Stimulated activated CD4-positive, alpha-beta T cell treated with anti-CD3 and anti-CD28 coated beads, TNF-alpha, amount 100 ng/mL, for 24 hours (primary cell): ENCODE data around the gene SSU72.
A peak's percentile ranks its signal among the peaks of the same experiment; 100 is the strongest.
"Not testable (repeated sequence)": the region's sequence is repeated elsewhere in the genome, so short reads cannot be mapped to it uniquely, and the experiment has no call there.

ENCODE experiments used
- DNase-seq, 3 experiments: peaks; one replicate each; pipeline ENCODE4 v3.0.0-alpha.2; 2020; ENCODE audit warnings: low read depth in 3 of 3

Gene SSU72

DNA sequence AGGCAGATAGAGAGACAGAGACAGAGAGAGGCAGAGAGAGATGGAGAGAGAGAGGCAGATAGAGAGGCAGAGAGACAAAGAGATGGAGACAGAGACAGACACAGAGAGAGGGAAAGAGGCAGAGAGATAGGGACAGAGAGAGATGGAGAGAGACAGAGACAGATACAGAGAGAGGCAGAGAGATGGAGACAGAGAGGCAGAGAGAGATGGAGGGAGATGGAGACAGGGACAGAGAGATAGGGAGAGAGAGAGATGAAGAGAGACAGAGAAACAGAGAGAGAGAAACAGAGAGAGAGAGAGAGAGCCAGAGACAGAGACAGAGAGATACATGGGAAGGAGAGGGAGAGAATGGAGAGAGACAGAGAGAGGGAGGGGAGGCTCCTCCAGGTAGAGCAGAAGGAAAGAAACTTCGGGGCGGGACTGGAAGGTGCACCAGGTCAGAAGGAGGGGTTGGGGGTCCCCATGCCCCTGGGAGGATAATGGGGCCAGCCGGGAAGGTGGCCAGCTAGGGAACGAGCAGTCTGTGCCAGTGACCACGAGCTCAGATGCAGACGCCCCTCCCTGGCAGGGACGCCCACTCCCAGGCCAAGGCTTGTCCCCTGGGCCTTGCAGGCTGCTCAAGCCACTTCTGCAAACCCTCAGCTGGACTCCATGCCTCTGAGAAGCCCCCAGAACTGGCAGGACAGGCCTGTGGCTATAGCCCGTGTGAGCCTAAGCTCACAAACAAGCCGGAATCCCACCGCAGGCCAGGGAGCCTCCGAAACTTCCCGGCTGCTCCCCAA is 22.0 kb upstream of the SSU72 start:
- no peak for DNase-seq

DNA sequence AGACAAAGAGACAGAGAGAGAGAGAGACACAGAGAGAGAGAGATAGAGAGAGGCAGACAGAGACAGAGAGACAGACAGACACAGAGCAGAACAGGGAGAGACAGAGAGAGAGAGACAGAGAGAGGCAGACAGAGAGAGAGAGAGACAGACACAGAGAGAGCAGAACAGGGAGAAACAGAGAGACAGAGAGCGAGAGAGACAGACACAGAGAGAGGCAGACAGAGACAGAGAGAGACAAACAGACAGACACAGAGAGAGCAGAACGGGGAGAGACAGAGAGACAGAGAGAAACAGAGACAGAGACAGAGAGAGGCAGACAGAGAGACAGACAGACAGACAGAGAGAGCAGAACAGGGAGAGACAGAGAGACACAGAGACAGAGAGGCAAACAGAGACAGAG is 20.7 kb upstream of the SSU72 start:
- DNase-seq: not testable (repeated sequence)

DNA sequence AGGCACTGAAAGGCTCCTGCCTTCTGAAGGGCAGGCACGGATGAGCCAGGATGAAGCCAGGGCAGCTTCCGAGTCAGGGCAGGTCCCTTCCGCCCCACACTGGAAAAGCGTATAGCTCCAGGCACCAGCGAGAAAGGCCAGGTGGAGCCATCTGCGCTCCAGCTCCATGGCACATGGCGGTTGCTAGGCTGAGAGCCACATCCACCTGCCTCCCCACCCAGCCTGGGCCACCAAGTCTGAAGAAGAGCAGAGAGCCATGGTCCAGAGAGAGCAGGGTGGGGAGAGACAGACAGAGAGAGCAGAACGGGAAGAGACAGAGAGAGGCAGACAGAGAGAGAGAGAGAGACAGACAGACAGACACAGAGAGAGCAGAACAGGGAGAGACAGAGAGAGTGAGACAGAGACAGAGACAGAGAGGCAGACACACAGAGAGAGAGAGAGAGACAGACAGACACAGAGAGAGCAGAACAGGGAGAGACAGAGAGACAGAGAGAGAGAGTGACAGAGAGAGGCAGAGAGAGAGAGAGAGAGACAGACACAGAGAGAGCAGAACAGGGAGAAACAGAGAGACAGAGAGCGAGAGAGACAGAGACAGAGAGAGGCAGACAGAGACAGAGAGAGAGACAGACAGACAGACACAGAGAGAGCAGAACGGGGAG is 20.1 kb upstream of the SSU72 start:
- no peak for DNase-seq

DNA sequence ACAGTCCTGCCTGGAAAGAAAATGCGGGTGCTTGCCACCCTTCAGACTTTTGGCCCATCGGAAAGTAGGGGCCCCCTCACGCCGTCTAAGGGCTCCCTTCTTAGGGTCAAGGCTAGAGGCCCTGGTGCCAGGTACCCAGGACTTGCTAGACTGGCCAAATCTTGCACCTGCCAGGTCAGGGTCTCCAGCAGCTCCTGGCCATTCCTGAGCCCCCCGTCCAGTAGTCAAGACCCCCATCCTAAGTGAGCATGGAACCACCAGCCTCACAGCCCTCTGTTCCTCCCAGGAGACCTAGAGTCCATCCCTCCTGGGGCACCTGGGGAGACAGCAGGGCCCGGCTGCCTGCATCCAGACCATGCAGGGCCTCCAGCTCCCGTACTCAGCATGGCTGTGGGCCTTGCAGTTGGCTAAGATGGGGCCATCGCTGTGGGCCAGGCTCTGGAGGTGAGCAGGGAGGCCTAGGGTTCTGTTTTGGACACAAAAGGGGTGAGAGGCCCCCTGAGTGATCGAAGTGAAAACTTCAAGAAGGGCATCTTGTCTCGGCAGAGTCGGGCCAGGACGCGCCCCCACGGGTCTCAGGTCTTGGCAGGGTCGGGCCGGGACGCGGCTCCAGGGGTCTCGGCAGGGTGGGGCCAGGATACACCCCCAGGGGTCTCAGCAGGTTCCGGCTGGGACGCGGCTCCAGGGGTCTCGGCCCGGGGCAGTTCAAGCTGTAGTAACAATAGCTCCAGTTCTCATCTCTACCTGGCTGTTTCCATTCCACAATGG is 19.4 kb upstream of the SSU72 start:
- no peak for DNase-seq

DNA sequence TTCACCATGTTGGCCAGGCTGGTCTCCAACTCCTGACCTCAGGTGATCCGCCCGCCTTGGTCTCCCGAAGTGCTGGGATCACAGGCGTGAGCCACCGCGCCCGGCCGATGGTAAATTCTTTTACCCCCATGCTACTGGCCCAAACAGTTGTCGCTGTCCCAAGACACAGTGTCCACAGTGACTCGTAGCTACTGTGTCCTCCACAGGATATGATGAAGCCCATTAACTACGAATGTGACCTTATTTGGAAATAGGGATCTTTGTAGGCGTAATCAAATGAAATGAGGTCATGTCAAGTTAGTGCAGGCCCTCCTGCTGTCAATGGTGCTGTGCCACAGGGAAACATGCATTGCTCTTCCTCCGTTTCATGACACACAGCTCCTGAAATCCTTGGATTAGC is 16.8 kb upstream of the SSU72 start:
- DNase-seq: no peak

DNA sequence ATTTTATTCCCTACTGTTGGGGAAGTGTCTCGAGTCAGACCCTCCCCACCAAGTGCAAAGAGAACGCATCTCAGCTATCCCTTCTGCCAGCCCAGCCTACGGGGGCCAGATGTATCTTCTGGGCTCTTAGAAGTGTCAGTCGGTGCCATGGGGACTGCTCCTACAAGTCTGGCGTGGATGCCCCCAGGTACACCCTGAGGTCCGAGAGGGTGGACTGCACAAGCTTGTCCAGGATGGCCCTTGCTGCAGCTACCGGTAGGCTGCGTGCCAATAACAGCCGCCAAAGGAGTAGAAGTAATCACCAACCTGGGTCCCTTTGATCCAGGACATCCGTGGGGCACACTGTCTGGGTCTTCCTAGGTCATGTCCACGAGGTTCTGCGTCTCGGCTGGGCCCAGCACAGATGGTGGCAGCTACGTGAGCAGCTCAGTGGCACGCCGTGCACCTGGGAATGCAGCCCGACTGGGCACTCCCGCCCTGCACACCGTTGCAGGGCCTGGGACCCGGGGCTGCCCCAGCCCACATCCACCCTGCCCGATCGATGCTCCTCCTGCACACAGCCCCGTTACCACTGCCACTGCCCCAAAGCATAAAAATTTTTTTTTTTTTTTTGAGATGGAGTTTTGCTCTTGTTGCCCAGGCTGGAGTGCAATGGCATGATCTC is 8.8 kb upstream of the SSU72 start:
- DNase-seq: no peak

DNA sequence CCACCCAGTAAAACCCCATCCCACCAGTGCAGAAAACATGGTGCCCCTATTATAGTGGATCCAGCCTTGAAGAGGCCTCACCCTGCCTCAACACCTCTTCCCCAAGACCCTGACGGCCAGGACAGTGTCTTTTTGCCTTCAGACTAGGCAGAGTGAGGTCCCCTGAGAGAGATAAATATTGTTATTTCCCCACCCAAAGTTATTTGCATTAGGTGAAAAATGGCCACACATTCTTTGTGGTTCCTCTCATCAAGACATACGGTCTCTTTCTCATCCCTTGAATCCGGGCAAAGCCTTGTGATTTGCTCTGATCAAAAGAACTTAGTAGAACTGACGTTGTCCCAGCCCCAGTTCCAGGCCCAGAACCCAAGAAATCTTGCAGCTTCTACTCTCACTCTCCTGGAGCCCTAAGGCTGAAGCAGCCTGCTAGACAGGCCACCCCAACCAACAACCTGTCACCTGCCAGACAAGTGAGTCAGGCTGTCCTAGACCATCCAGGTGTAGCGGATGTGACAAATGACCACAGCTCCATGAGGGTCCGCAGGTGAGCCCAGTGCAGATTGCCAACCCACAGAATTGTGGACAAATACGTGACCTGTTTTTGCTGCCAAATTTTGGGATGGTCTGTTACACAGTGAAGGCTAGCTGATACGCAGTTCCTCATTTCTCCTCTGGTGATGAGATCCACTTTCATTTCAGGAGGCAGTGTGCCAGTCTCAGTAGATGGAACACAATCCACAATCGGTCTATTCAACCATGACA is 8.1 kb upstream of the SSU72 start:
- DNase-seq: no peak

DNA sequence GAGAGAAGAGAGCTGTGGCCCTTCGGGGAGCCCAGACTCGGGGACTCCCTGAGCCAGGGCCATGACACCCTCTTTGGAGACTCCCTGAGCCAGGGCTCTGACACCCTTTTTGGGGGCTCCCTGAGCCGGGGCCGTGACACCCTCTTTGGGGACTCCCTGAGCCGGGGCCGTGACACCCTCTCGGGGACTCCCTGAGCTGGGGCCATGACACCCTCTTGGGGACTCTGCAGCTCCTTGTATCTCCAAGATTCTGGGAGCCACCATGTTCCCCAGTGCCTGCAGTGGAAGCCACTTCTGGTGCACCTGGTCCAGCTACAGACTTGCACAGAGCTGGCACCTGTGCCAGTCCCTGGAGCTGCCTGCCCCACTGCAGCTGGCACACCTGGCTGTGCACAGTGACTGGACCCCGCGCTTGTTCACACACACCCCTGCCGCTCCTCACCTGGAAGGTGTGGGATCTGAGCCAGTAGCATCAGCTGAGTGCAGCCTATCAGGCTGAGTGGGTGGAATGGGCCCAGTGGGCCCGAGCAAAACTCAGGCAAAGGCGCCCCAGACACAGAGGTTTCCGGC is 3.8 kb upstream of the SSU72 start:
- no peak for DNase-seq

DNA sequence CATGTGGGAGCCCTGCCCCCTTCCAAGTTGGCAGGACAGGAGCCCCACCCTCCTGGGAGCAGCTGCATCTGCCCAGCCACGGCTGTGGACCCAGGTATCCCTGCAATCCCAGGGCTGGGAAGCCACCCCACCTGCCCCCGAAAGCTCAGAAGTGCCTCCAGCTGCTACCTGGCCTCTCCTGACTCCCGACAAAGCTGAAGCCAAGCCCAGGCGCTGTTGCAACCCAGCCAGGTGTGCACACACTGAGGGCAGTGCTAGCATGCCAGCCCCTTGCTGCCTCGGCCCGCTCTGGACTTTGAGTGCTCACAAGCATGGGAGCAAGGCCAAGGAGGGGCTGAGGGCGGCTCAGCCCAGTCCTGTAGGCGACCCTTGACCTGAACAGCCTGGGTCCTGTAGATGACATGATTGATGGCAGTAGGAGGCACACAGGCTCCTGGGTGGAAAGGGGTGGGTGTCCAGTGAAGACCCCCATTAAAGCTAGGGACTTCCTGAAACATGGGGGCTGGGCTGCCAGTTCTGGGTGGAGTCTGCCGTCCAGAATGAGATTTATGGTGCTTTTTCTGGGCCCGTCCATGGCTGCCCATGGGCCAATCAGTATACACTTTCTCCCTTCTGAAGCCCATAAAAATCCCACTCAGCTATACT is 2.8 kb upstream of the SSU72 start:
- DNase-seq: no peak

DNA sequence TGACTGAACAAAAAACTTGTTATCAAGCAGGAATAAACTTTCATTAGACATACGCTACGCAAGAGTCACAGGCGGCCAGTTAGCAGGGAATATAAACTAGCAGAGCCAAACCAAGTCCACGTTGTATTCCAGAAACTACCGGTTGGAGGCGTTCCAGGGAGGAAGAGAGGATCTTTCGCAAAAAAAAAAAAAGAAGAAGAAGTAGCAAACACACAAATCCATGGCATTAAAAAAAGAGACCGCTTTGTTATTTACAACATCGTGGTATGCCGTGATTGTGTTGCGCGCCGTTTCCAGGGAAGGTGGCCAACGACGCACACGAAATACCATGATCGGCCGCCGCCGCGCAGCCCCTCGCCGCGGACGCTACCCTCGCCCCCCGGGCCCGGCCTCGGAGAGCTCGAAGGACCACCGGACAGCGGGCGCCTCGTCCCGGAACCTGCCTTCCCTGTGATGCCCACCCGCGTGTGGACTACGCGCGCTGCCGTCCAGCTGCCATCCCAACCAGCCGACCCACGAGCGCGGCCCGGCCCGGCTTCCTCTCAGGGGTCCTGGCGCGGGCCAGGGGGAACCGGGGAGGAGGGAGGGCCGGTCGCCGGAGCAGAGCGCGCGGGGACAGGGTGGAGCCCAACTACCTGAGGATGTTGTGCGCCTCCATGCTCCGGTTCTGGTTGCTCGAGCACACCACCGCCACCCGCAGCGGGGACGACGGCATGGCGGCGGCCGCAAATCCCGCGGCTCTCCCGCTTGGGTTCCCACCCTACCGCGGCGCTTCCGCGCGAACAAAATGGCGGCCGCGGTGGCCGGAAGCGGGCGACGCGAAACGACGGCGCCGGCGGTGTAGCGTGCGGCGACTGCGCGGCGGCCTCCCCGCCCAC is 581 bp downstream of the SSU72 start:
- peak; percentile 35 to 65 (median 49) for DNase-seq

DNA sequence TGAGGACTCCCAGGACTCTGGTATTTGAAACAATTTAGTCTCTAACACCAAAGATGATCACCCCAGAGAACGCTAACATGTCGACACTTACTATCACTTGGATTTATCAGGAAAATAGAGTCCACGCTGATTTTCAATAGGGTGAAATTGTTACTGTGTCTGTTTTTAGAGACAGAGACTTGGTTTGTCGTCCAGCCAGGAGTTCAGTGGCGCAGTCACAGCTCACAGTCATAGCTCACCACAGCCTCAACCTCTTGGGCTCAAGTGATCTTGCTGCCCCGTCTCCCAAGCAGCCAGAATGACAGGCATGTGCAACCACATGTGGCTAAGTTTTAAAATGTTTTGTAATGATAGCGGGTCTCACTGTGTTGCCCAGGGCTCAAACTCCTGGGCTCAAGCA is 5.3 kb downstream of the SSU72 start:
- DNase-seq: no peak

DNA sequence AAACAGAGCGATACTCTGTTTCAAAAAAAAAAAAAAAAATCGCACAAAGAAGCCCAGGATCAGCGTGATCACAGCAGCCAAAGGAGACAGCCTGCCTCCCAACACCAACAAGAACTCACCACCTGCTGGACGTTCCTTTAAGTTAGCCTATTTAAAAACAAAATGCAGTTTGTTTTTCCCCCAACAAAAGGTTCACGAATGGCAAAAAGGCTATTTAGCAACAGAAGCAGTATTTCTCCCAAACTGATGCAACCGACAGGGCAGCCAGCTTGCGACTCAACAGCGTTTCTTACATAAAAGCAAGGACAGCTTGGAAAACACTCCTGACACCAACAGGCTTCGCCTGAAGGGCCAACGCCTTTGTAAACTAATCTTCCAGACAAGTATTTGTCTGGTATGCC is 6.8 kb downstream of the SSU72 start:
- DNase-seq: no peak

DNA sequence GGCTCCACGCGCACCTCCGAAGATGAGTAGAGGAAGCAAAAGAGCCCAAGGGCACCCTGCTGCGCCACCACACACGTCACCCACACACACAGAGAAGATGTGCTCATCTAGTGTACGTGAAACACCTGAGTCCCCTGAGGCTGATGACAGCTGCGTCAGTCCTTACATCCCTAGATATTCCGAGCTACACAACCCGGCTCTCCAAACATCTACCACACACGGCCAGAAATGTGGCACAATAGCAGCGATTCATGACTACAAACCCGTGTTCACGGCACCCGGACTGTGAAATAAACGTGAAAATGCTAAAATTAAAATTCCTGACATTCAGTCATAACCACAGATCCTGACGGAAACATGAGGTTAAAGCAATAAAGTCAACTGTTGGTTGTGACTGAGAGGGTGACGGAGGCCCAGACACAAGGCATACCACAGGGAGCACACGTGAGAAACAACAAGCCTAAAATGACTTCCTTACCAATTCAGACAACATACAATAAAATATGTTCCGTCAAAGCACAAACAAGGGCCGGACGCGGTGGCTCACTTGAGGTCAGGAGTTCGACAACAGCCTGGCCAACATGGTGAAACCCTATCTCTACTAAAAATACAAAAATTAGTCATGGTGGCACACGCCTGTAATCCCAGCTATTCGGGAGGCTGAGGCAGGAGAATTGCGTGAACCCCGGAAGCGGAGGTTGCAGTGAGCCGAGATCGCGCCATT is 7.3 kb downstream of the SSU72 start:
- no peak for DNase-seq

DNA sequence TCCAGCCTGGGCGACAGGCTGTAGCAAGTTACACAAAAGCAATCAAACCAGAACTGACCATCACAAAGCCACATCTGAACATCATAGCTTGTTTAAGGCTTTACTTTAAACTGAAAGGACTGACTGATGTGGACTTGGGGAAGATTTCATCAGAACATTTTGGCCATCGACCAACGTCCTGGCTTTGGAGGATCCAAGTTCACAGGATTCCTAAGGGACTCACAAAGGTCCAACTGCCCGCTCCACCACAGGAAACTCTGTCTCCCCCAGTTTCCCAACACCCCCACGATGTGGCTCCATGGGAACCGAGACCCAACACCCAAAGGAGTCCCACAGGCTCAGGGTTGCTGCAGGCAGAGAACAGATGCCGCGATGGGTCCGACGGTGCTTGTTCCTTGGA is 9.3 kb downstream of the SSU72 start:
- DNase-seq: no peak

DNA sequence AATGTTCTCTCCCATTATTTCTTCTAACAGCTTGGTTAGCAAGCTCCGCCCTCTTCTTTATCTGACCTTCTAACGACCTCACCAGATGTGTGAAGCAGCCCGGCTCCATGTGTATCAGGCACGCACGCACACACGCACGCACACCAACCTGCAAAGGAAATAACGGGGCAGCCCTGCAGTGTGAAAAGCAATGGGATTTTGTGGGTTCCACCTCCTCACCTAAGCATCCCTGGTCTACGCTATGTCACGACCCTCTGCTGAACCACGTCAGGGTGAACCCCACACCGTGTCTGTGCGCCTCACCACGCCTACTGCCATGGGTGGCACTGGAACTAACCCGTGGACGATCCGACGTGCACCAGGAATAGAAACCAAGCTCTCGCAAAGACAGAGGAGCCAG is 10.4 kb downstream of the SSU72 start:
- DNase-seq: no peak

DNA sequence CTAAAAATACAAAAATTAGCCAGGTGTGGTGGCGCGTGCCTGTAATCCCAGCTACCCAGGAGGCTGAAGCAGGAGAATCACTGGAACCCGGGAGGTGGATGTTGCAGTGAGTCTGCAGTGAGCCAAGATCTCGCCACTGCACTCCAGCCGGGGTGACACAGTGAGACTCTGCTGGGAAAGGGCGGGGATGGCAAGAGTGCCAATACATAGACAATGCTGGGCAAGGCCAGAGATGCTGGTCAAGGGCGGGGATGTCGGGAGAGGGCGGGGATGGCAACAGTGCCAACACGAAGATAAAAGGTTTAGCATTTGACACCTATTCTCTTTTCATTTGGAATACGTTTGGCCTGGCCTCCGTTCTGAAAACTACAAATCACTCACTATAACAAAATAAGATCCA is 11.0 kb downstream of the SSU72 start:
- DNase-seq: no peak

DNA sequence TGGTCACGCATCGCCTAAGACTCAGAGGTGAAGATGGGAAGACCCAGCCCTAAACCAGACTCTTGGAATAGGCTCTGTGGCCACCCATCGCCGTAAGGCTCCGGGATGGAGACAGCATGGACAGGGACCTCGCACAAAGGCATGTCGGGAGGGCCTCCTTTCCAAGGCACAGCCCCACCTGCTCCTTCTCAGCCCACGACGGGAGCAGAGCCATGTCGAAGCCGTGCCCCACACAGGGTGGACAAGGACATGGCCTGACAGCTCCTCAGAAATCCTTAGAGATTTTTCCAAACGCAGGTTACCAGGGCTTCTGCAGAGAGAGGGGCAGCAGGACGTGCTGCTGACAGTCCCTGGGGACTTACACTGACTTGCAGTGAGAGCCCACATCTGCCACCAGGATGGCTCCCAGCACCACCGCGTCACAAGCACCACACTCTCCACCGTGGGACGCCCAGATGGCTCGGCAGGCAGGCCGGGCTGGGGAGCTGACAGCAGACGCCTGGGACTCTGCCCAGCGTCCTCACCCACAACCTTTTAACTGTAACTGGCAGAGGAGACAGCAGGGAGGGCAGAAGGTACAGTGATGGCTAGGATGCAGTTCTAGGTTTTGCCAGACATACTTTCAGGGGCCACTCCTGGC is 12.0 kb downstream of the SSU72 start:
- no peak for DNase-seq

DNA sequence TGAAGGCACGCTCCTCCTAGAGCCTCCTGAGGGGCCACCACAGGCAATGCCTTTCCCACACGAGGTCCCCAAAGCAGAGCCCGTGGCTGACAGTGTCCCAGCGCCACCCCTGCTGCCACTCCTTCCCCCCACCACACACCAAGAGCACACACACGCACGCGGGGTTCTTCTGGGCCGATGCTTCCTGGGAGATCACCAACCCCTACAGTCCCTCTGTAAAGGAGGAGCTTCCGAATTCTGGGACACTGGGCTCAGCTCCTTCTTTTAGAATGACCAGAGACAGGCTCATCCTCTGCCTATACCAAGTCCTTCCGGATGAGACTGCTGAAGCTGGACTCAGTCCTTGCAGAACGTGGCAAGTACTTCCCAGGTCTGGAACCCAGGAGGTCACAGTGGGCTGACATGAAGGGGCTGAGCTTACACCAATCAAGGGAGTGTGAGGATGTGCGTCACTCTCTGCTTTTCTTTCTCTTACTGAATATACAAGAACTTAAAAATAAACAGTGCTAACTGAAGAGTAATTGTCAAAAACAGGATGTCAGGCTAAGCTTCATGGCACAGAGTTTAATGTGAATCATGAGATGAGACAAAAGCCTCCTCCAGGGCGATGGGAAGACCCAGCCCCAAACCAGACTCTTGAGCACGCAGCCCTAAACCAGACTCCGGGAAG is 12.7 kb downstream of the SSU72 start:
- DNase-seq: no peak
